H9 (cell line): ENCODE data around the gene SLC9A1. TPM values are rescaled to one million over a fixed set of nuclear protein-coding genes. Genes with fewer than 3 reads are reported as not detected.

Experiments used
- DNase-seq: peaks from one replicate; pipeline ENCODE4 v3.0.0-alpha.2; 2017
- H2AFZ ChIP-seq: one replicate; pipeline ENCODE4 v1.6.1; 2013; ENCODE audit warnings: mild to moderate bottlenecking, low read length, control low read depth, moderate library complexity
- H2AK5ac ChIP-seq: 2 replicates; pipeline ENCODE4 v1.6.1; 2013; ENCODE audit warnings: low read length, control low read depth, mixed read lengths; ENCODE audit not compliant: insufficient read length
- H2BK120ac ChIP-seq: one replicate; pipeline ENCODE4 v1.6.1; 2013; ENCODE audit warnings: low read depth, mild to moderate bottlenecking, low read length, control low read depth, inconsistent platforms; ENCODE audit not compliant: poor library complexity, severe bottlenecking
- H2BK12ac ChIP-seq: 2 replicates; pipeline ENCODE4 v1.6.1; 2013; ENCODE audit warnings: low read length, control low read depth, mixed read lengths, low read depth; ENCODE audit not compliant: insufficient read length
- H2BK15ac ChIP-seq: 2 replicates; pipeline ENCODE4 v1.6.1; 2013; ENCODE audit warnings: low read depth, low read length, control low read depth
- H2BK20ac ChIP-seq: one replicate; pipeline ENCODE4 v1.6.1; 2013; ENCODE audit warnings: low read depth, mild to moderate bottlenecking, low read length, control low read depth, inconsistent platforms; ENCODE audit not compliant: poor library complexity, severe bottlenecking
- H2BK5ac ChIP-seq: 2 replicates; pipeline ENCODE4 v1.6.1; 2013; ENCODE audit warnings: low read length, control low read depth, mixed read lengths; ENCODE audit not compliant: insufficient read length
- H3K14ac ChIP-seq: 2 replicates; pipeline ENCODE4 v1.6.1; 2013; ENCODE audit warnings: low read length, control low read depth; ENCODE audit not compliant: insufficient read depth
- H3K18ac ChIP-seq: 2 replicates; pipeline ENCODE4 v1.6.1; 2013; ENCODE audit warnings: low read depth, mild to moderate bottlenecking, mixed read lengths, low read length, control low read depth; ENCODE audit not compliant: insufficient read length
- H3K23ac ChIP-seq: 2 replicates; pipeline ENCODE4 v1.6.1; 2013; ENCODE audit warnings: low read length, control low read depth, mixed read lengths, low read depth; ENCODE audit not compliant: insufficient read length
- H3K23me2 ChIP-seq: 2 replicates; pipeline ENCODE4 v1.6.1; 2013; ENCODE audit warnings: low read depth, mild to moderate bottlenecking, mixed read lengths, low read length, control low read depth; ENCODE audit not compliant: insufficient read length, poor library complexity, severe bottlenecking
- H3K27ac ChIP-seq: 2 replicates; pipeline ENCODE4 v1.5.1; 2013; ENCODE audit warnings: low read length, control low read depth, mixed read lengths, low read depth; ENCODE audit not compliant: insufficient read length
- H3K27me3 ChIP-seq: 2 replicates; pipeline ENCODE4 v1.6.1; 2013; ENCODE audit warnings: low read length, control low read depth, inconsistent platforms; ENCODE audit not compliant: insufficient read depth
- H3K4ac ChIP-seq: 2 replicates; pipeline ENCODE4 v1.6.1; 2013; ENCODE audit warnings: low read depth, mild to moderate bottlenecking, control low read depth, inconsistent platforms, low read length, moderate library complexity
- H3K4me1 ChIP-seq: 2 replicates; pipeline ENCODE4 v1.6.1; 2013; ENCODE audit warnings: low read length, control low read depth, inconsistent platforms; ENCODE audit not compliant: insufficient read depth
- H3K4me2 ChIP-seq: 2 replicates; pipeline ENCODE4 v1.6.1; 2013; ENCODE audit warnings: low read length, control low read depth, mixed read lengths; ENCODE audit not compliant: insufficient read length, insufficient read depth
- H3K56ac ChIP-seq: 2 replicates; pipeline ENCODE4 v1.6.1; 2013; ENCODE audit warnings: low read depth, mild to moderate bottlenecking, mixed read lengths, low read length, control low read depth; ENCODE audit not compliant: insufficient read length
- H3K79me1 ChIP-seq: 2 replicates; pipeline ENCODE4 v1.6.1; 2013; ENCODE audit warnings: low read depth, mild to moderate bottlenecking, moderate library complexity, low read length, control low read depth, inconsistent platforms; ENCODE audit not compliant: insufficient read depth, poor library complexity, severe bottlenecking
- H3K79me2 ChIP-seq: 2 replicates; pipeline ENCODE4 v1.6.1; 2013; ENCODE audit warnings: low read length, control low read depth, inconsistent platforms; ENCODE audit not compliant: insufficient read depth
- H3K9ac ChIP-seq: 2 replicates; pipeline ENCODE4 v1.6.1; 2013; ENCODE audit warnings: low read length, control low read depth, mixed read lengths; ENCODE audit not compliant: insufficient read length; ENCODE audit errors: extremely low read depth
- H3K9me3 ChIP-seq: one replicate; pipeline ENCODE4 v1.6.1; 2013; ENCODE audit warnings: low read depth, low read length, inconsistent platforms; ENCODE audit not compliant: control insufficient read depth
- H3T11ph ChIP-seq: one replicate; pipeline ENCODE4 v1.6.1; 2013; ENCODE audit warnings: mild to moderate bottlenecking, low read length, control low read depth, inconsistent platforms
- H4K20me1 ChIP-seq: one replicate; pipeline ENCODE4 v1.6.1; 2013; ENCODE audit not compliant: control insufficient read depth, insufficient read length, insufficient read depth
- H4K5ac ChIP-seq: 2 replicates; pipeline ENCODE4 v1.6.1; 2013; ENCODE audit warnings: low read depth, mild to moderate bottlenecking, mixed read lengths, low read length, control low read depth; ENCODE audit not compliant: insufficient read length
- H4K8ac ChIP-seq: replicated peaks from 2 replicates; pipeline ENCODE4 v1.6.1; 2013; ENCODE audit warnings: low read length, control low read depth, mixed read lengths, low read depth; ENCODE audit not compliant: insufficient read length
- H4K91ac ChIP-seq: 2 replicates; pipeline ENCODE4 v1.6.1; 2013; ENCODE audit warnings: low read depth, mild to moderate bottlenecking, moderate library complexity, mixed read lengths, low read length, control low read depth; ENCODE audit not compliant: insufficient read length
- H3K27ac Mint-ChIP-seq, 3 experiments: 2 replicates in 2 of 3; 3 replicates in 1 of 3; pipeline ENCODE4 v1.8.0; 2020 to 2021; ENCODE audit warnings: mixed read lengths in 3 of 3, mild to moderate bottlenecking in 1 of 3, moderate library complexity in 1 of 3
- H3K27me3 Mint-ChIP-seq: 2 replicates; pipeline ENCODE4 v1.8.0; 2021; ENCODE audit warnings: low read depth, mild to moderate bottlenecking, moderate library complexity, mixed read lengths
- H3K36me3 Mint-ChIP-seq, 3 experiments: 2 replicates in 2 of 3; 3 replicates in 1 of 3; pipeline ENCODE4 v1.8.0; 2020 to 2021; ENCODE audit warnings: low read depth in 3 of 3, mixed read lengths in 3 of 3; ENCODE audit not compliant: insufficient read depth in 1 of 3
- H3K4me1 Mint-ChIP-seq, 2 experiments: 2 replicates each; pipeline ENCODE4 v1.8.0; 2020; ENCODE audit warnings: mixed read lengths in 2 of 2
- H3K4me3 Mint-ChIP-seq, 2 experiments: 2 replicates in 1 of 2; 3 replicates in 1 of 2; pipeline ENCODE4 v1.8.0; 2020 to 2021; ENCODE audit warnings: mild to moderate bottlenecking in 2 of 2, mixed read lengths in 2 of 2, moderate library complexity in 1 of 2
- H3K9me3 Mint-ChIP-seq, 2 experiments: 2 replicates in 1 of 2; 3 replicates in 1 of 2; pipeline ENCODE4 v1.8.0; 2020; ENCODE audit warnings: mild to moderate bottlenecking in 2 of 2, mixed read lengths in 2 of 2, moderate library complexity in 1 of 2
- total RNA-seq: library from RNA; stranded (reverse); gene quantifications from 2 replicates; pipeline ENCODE4 v1.2.1, GENCODE V29; 2021
- TF ChIP-seq, protein P1 (sequence below): fragments of 200-600 bp; sonication (generic); conservative IDR thresholded peaks from 3 replicates; pipeline ENCODE4 v1.8.0; 2021; ENCODE audit warnings: antibody characterized with exemption, mild to moderate bottlenecking

Gene SLC9A1
- total RNA-seq, 1 experiment from 2014 or later = 20.8 TPM

DNA sequence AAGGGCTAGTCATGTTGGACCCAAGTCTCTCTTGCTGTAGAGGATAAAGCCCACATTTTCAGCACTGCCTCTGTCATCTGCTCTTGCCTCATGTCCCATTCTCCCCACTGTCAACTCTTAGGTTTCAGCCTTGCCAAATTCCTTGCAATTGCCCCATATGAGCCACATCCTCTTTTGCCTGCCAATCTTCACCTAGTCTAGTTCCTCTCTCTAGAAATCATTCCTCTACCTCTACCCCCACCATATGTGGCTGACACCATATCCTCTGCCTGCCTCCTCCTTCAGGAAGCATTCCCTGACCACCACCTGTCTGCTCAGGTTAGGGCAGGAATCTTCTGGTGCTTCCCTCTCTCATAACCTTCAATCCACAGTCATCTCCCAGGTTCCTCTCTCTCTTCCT, 38.2 kb downstream of the SLC9A1 start:
- no peak for DNase-seq
- H3K4me3 Mint-ChIP-seq = no peak overlapping the region
- Histone ChIP-seq H3K27ac (no peak overlapping the region), H3K79me1 (no peaks in the 10 kb centered on the region), H3K4me1 (no peaks in the 10 kb centered on the region), H3K23ac (no peak overlapping the region), H3K79me2 (no peaks in the 10 kb centered on the region), H3K9me3 (no peaks in the 10 kb centered on the region), H3K27me3 (no peaks in the 10 kb centered on the region), H4K8ac (no peak overlapping the region), H3K56ac (no peak overlapping the region), H3K18ac (no peak overlapping the region), H3T11ph (no peak overlapping the region), H4K20me1 (no peaks in the 10 kb centered on the region), H2AK5ac (no peak overlapping the region), H2AFZ (no peak overlapping the region), H3K4ac (no peak overlapping the region), H2BK20ac (no peak overlapping the region), H4K91ac (no peak overlapping the region), H4K5ac (no peak overlapping the region), H2BK15ac (no peak overlapping the region), H2BK12ac (no peak overlapping the region), H3K14ac (no peak overlapping the region), H2BK5ac (no peak overlapping the region), H3K9ac (no peak overlapping the region), H3K23me2 (no peaks in the 10 kb centered on the region), H2BK120ac (no peak overlapping the region), H3K4me2 (no peak overlapping the region)
- H3K4me1 Mint-ChIP-seq = peaks cover 11 to 20% of the 10 kb centered on the region in 2 experiments
- no peaks in the 10 kb centered on the region; the same call in 1 of the 2 replicates for H3K27me3 Mint-ChIP-seq
- H3K36me3 Mint-ChIP-seq = peaks cover 0 to 8% (median 4%) of the 10 kb centered on the region in 3 experiments; a peak in 5 of 7 replicates
- H3K9me3 Mint-ChIP-seq = no peaks in the 10 kb centered on the region
- peak overlapping the region in 2 of 3 experiments; percentile 5 to 16; a peak in 1 of 7 replicates for H3K27ac Mint-ChIP-seq
- TF ChIP-seq, protein P1, sequence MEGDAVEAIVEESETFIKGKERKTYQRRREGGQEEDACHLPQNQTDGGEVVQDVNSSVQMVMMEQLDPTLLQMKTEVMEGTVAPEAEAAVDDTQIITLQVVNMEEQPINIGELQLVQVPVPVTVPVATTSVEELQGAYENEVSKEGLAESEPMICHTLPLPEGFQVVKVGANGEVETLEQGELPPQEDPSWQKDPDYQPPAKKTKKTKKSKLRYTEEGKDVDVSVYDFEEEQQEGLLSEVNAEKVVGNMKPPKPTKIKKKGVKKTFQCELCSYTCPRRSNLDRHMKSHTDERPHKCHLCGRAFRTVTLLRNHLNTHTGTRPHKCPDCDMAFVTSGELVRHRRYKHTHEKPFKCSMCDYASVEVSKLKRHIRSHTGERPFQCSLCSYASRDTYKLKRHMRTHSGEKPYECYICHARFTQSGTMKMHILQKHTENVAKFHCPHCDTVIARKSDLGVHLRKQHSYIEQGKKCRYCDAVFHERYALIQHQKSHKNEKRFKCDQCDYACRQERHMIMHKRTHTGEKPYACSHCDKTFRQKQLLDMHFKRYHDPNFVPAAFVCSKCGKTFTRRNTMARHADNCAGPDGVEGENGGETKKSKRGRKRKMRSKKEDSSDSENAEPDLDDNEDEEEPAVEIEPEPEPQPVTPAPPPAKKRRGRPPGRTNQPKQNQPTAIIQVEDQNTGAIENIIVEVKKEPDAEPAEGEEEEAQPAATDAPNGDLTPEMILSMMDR = no peak
